Glomerular visceral epithelial cell (primary cell): ENCODE results near the gene PUS10.
"Not testable (repeated sequence)": the region's sequence is repeated elsewhere in the genome, so short reads cannot be mapped to it uniquely, and the experiment has no call there.

Experiments used
- DNase-seq: peaks from one replicate; pipeline ENCODE4 v3.0.0-alpha.2; 2016; ENCODE audit errors: extremely low spot score

The PUS10 gene

DNA sequence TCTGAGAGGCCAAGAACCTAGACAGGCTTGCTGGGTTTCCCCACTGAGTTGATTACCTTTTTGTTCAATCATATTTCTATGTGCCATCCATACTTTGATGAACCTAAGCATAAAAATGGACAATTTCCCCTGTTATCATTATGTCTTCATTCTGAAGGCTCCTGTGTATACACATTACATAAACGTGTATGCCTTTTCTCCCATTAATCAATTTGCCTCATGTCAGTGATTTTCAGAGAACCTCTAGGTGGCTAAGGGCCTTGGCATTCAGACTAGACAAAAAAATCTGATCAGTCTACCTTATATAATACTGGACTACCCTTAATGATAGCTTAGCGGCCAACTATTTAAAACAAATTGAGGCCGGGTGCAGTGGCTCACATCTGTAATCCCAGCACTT lies 4.7 kb downstream of the PUS10 start:
- no peak for DNase-seq

DNA sequence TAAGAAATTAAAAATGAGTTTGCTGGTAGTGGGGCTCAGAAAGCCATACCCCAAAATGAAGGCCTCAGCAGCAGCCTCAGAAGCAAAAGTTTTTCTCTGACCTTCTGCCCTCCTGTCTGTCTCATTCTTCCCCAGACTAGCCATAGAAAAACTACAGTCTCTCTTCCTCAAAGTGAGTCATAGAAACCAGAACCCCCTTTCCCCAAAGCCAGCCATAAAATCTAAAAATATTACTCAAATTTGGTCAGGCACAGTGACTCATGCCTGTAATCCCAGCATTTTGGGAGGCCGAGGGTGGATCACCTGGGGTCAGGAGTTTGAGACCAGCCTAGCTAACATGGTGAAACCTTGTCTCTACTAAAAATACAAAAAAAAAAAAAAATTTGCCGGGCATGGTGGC lies 5.8 kb downstream of the PUS10 start:
- peak; percentile 54 for DNase-seq

DNA sequence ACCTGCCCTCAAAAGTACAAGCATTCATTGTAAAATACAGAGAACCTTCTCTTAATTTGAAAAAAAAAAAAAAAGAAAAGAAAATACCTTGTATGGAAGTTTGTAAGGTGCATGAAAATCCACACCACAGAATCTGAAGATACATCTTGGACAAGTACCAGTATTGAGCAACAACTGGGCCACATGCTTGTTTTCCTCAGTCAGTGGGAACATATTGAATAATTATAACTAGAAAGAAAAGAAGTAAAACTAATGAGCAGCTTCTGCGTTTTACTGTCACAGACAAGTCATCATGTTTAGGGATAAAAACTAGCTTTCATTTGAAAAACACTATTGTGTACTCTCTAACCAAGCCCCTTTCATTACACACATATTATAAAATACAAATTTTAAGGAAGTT lies 6.4 kb downstream of the PUS10 start:
- no peak for DNase-seq

DNA sequence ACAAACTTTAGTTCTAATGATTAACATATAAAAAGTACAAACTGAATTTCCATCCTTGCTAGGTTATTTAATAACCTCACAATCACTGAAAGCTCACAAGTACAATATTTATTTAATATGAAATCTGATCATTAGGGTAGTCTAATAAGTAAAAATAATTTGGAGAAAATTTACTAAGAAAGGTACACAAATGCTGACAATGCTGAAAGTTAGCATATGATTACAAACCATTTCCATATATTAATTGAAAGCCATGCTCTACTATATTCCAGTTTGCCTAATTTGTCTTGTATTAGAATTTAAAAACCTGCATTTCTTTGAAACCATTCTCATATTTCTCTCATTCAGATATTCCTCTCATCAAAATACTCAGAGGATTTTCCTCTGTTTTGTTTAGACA lies 8.7 kb downstream of the PUS10 start:
- no peak for DNase-seq

DNA sequence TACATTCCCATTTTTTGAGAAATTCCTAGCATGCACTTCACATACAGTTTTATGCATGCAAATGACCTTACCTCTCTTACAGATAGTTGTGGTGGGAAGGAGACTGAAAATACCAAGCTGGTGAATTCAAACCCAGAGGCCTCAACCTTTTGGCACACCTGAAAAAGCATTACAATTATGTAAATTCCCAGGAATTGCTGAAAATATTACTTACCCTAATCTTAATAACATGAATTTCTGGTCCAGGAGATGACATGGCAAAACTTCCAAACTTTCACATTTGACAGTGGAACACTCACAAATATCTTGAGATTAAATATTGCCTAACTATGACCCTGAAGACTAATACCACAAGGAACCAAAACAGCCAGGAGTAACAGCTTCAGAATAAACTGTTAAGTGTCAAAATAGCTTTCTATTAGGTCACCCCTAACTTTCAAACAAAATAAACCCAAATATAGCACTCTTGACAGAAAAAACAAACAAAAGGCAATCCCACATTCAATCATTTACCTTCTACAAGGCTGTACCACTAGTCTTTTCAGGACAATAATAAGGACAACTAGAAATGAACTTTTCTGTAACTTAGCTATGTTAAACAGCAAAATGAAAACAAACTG lies 11.5 kb downstream of the PUS10 start:
- DNase-seq = no peak

DNA sequence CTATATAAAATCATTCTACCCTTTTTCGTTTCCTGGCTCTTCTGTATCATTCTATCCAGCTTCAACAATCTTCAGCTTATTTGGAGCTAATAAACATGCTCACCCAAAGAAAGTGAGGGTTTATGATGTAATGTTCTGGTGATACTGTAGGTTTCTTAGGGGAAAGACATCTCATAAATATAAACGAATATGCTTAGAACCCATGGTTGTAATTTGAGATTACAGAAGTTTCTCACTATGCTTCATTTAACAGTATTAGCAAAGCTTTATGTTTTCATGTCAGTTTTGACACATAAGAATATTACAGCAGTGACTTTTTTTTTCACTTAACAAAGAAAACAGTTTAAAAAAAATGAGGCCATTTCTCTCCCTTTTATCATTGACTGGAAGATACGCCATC lies 12.3 kb downstream of the PUS10 start:
- no peak for DNase-seq

DNA sequence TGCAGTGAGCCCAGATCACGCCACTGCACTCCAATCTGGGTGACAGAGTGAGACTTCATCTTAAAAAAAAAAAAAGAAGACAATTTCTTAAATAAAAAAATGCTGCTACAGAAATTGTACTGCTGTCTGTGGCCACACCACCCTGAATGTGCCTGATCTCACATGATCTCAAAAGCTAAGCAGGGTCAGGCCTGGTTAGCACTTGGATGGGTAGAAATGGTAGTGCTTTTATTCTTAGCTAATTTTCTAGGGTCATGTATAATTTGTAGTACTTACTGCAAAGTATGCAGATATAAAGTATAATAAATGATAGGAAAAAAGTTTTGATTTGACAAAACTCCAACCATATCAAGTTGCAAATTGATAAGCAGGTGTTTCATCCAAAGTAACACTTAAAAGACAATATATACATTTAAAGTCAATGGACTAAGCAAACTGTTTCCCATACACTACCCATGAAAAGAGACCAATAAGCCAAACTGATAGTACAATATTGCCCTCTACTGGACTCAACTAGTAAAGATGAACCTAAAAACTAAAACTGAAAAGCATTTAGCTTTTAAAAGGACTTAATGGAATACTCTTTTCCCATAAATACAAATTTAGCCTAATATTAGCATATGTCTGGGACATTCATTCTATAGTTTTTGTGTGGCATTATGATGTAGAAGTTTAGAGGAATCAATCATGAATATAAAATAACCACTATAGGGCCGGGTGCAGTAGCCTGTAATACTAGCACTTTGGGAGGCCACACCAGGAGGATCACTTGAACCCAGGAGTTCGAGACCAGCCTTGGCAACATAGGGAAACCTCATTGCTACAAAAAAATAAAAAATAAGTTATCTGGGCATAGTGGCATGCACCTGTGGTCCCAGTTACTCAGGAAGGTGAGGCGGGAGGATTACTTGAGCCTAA lies 19.2 kb downstream of the PUS10 start:
- DNase-seq = peak; percentile 17

DNA sequence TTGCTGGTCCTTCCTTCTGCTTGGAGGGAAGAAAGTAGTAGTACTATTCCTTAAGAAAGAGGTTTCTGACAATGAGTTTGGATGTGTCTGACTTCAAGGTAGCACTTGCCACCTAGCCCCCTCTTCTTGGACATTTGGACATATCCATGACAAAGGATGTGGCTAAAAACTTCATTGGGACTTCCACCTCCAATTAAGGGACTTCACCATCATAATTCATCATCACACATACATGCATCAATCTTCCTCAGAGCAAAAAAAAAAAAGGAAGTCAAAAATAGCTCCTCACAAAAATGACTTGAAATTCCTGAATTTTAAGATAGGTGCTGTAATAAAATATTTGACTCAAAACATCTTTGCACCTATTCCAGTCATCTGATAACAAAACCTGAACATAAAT lies 23.9 kb downstream of the PUS10 start:
- DNase-seq = no peak

DNA sequence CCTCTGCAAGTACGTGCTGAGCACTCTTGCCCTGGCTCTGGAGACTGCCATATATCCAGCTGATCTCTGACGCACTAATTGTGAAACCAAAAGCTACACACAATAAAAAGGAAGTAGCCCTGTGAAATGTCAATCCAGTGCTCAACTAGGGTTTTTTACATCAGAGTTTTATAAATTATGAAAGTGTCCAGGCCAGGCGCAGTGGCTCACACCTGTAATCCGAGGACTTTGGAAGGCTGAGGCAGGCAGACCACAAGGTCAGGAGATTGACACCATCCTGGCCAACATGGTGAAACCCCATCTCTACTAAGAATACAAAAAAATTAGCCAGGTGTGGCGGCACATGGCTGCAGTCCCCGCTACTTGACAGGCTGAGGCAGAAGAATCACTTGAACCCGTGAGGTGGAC lies 25.1 kb downstream of the PUS10 start:
- DNase-seq = no peak

DNA sequence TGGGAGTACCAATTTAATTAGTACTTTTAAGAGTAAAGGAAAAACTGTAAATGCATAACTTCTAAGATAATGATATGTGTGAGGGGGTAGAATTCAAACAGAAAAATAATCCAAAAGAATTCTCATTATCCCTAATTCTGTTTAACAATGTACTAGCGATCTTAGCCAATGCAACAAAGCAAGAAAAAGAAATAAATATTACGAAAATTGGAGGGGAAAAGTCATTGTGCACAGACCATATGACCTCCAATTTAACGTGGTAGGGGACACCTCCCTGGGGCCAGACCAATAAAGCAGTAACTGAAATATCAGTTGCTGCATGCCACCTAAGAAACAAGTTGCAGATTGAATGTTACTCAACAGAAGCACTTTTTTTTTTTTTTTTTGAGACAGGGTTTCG lies 26.4 kb downstream of the PUS10 start:
- DNase-seq = no peak

DNA sequence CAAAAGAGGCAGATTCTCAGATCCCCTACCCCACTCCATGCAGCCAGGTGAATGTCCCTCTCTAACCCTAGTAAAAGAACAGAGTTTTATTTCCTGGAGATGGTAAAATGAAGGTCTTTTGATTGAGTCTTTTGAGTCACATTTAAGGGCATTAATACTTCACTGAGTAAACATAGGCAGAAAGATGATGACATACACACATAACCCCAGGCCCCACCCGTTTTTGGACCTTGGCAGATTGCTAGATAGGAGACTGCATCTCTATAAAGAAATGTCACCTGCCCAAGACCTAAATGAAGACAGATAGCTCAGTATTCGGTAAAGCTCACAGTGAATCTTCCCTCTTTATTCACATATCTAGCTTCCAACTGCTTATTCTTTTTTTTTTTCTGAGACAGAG lies 28.8 kb downstream of the PUS10 start:
- DNase-seq = no peak

DNA sequence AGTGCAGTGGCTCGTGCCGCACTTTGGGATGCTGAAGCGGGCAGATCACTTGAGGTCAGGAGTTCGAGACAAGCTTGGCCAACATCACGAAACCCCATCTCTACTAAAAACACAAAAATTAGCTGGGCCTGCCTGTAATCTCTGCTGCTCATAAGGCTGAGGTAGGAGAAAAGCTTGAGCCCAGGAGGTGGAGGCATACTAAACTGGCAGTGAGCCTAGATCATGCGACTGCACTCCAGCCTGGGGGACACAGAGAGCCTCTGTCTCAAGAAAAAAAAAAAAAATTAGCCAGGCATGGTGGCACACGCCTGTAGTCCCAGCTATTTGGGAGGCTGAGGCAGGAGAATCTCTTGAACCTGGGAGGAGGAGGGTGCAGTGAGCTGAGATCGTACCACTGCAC lies 30.4 kb downstream of the PUS10 start:
- DNase-seq = not testable (repeated sequence)

DNA sequence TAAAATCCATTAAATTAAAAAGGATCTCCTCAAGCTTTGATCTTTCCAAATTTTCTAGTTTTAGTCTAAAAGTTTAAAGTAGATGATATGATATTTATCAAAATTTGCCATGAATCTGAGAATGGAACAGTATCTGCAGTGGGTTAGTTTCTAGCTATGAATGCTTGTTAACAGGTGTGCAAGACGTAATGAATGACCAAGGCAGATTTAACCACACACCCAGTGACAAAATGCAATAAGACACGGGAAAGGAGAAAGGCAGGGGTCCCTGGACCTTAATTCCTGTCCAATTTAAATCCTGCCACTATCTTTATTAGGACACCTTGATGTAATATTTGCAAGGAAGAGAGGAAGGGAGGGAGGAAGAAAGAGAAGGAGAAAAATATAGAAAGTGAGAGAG lies 31.0 kb downstream of the PUS10 start:
- DNase-seq = no peak

DNA sequence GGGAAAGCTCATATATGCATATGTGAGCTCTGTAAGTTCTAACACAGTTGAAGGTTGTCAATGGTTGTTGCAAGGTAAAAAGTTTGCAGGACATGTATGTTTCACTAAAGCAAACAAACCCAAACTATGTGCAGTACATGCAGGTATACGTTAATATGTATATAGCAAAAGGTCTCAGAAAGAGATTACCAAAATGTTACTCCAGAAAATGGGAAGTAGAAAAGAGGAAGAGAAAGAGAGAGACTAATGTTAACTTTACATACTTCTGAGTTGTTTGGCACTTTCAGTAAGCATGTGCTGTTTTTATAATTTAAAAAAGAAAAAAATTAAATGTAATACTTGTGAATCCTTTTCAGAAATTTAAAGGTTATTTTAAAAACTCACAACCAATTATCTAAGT lies 33.3 kb downstream of the PUS10 start:
- DNase-seq = no peak

DNA sequence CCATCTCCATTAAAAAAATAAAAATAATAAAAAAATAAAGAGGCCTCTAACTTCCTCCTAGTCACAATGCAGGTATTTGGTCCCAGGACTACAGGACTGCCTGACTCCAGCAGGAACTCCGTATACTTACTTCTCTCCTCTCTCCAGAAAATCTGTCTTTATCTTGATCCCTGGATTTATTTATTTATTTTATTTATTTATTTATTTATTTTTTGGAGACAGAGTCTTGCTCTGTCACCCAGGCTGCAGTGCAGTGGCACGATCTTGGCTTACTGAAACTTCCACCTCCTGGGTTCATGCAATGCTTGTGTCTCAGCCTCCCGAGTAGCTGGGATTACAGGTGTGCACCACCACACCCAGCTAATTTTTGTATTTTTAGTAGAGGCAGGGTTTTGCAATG lies 36.0 kb downstream of the PUS10 start:
- DNase-seq = not testable (repeated sequence)

DNA sequence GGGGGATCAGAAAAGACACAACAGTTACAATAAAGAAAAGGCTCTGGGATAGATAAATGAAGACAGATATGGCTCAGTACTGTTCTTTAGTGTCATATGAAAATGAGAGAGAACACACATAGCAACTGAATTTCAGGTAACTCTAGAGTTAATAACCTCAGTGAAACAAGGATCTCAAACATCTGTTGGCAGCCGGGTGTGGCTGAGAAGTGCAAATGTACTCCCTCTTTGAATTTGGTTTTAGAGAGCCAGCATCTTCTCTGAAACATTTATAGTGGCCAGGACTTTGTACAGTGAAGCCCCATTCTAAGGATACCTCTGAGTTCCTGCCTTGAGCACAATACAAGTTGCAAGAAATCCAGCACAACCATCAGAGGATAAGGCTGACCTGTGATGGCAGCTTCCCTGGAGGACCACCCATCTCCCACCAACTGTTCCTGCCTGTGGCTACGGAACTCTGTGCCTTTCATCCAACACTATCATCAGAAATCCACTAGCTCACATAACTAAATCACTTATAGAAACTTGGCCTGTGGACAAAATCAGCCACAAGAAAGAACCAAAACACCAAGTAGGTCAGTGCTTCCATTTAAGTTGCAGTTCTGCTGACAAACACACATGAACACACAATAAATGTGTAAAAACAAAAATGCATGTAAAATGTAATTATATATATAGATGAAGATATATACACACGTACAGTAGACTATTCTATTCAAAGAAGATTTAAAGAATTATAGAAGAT lies 37.8 kb downstream of the PUS10 start:
- DNase-seq = no peak

DNA sequence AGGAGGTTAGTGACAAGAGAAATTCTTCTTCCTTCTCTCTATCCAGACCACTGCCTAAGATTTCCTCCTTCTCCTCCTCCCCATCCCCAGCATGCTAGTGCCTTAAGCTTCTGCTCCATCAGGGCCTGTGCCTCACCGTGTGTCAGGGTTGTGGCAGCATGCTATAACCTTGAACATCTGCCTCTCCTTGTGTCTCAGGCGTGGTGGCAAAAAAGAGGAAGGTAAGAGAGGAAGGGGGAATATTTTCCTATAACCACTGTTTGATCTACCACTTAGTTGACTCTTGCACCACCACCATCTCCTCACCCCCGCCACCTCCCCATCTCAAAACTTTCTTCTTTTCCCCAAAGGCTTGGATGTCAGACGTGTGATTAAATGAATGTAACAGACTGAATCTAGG lies 38.8 kb downstream of the PUS10 start:
- no peak for DNase-seq

DNA sequence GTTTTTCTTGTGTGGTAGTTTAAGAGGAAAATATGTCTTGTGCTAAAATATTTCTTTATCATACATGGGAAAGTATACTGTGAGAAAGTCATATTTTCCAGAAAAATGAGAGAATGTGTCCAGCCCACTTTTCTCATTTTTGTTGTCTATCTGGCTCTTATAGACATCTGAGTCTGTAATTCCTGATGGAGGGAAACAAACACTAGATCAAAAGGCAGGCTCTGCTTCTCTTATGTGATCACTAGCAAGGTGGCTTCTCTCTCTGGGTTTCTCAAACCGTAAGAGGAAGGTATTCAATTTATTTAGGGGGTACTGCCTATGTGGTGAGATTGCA lies 40.5 kb downstream of the PUS10 start:
- no peak for DNase-seq

DNA sequence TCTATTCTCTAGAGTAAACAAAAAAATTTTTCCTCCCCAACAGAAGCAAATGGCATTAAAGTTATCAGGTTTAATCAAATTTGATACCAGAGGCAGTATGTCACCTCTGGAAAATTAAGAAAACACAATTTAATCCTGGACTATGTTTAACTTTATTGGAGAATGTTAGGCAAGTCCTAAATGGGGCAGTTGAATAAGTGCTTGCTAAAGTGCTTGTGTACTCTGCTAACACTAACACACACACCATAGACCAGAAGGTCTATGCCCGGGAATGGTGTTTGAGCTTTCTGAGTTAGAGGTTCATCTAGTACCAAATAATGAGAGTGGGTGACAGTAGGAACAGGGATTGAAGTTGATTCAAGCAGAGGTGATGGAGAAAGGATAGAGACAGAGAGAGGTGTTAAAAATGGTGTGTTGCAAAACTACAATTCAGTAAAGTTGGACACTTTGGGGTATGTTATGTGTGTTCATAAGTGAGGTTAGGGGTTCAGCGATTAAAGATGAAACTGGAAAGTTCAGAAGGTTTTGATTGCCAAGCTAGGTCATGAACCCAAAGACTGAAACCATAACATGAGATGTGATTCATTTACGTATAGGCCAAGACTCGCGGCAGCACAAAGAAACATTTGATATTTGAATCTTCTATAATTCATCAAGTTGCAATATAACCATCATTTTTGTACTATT lies 41.0 kb downstream of the PUS10 start:
- no peak for DNase-seq

DNA sequence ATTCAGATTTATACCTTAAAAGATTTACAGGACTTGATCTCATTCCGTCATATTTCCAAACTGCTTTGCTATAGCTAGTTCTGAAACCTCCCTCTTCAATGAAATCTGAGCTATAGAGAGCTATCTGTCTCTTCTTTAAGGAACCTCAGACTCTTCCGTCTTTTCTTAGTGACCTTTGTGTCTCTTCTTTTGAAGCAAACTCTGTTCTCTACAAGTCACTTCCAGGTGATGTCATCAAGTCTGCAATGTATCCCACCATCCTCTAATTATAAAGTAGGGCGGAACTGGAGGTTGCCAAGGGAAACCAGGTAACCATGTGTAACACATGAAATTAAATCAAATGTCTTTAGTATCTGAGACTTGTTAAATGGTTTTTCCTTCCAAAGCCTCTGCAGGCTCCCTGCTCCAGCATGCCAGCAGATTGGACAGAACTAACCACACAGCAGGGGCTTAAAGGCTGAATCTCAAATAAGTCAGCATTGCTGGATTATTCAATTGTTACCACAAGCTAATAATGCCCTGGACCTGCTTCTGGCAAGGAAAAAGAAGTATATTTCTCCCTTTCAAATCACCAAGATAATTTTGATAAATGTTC lies 41.7 kb downstream of the PUS10 start:
- no peak for DNase-seq

DNA sequence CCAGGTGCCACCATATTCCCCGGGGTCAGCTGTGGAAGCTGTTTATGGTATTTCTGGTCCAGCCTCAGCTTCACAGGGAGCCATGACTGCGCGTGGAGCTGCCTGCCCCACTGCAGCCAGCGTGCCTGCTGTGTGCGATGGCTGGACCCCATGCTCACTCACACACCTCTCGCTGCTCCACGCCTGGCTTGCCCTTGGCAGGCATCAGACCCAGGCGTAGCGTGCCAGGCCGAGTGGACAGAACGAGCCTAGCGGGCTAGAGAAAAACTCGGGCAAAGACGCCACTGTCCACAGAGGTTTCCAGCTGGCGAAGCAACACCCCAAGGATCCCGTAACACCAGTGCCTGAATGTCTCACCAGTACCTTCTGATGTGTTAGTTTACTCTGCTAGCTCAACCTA lies 43.4 kb downstream of the PUS10 start:
- DNase-seq = no peak

DNA sequence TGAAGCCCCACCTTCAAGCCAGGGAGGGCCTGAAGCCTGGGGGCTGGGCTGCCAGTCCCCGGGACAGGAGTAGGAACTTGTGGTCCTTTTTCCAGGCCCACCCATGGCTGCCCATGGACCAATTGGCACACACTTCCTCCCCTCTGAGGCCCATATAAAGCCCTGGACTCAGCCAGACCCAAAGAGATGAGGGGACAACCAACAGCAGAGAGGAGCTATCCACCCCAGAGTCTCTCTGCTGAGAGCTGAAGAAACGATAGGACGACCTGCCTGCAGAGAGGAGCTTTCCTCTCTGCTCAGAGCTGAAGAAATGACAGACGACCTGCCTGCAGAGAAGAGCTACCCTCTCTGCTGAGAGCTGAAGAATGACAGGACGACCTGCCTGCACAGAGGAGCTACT lies 44.4 kb downstream of the PUS10 start:
- DNase-seq = no peak
